Liver (tissue), 3 donors: ENCODE data around the gene TASOR2.

Experiments used
- CTCF ChIP-seq: fragments of 150-350 bp; IDR thresholded peaks from 2 replicates; pipeline ENCODE4 v1.5.1; 2017; ENCODE audit warnings: improper control_type of control experiment, low read depth, low read length; ENCODE audit not compliant: missing input control
- FOXA1 ChIP-seq: IDR thresholded peaks from 2 replicates; pipeline ENCODE4 v1.6.1; 2016; ENCODE audit warnings: antibody characterized with exemption
- GABPA ChIP-seq, 2 donors: IDR thresholded peaks in 1 of 2; conservative IDR thresholded peaks in 1 of 2; 2 replicates each; pipeline ENCODE4 v1.6.1; 2016; ENCODE audit warnings: antibody characterized with exemption in 2 of 2, mild to moderate bottlenecking in 1 of 2, moderate library complexity in 1 of 2
- HNF4G ChIP-seq: IDR thresholded peaks from 2 replicates; pipeline ENCODE4 v1.6.1; 2016; ENCODE audit warnings: antibody characterized with exemption
- JUND ChIP-seq, 2 donors: IDR thresholded peaks; 2 replicates each; pipeline ENCODE4 v1.6.1; 2016; ENCODE audit warnings: antibody characterized with exemption in 2 of 2
- MAX ChIP-seq: IDR thresholded peaks from 2 replicates; pipeline ENCODE4 v1.6.1; 2016; ENCODE audit warnings: antibody characterized with exemption
- NR2F2 ChIP-seq: IDR thresholded peaks from 2 replicates; pipeline ENCODE4 v1.6.1; 2016; ENCODE audit warnings: antibody characterized with exemption
- RAD21 ChIP-seq, 2 donors: IDR thresholded peaks; 2 replicates each; pipeline ENCODE4 v1.6.1; 2016; ENCODE audit warnings: antibody characterized with exemption in 2 of 2, mild to moderate bottlenecking in 2 of 2
- REST ChIP-seq: IDR thresholded peaks from 2 replicates; pipeline ENCODE4 v1.6.1; 2016; ENCODE audit warnings: antibody characterized with exemption, mild to moderate bottlenecking
- RXRA ChIP-seq, 2 donors: IDR thresholded peaks; 2 replicates each; pipeline ENCODE4 v1.6.1; 2017 to 2018; ENCODE audit warnings: antibody characterized with exemption in 2 of 2, mild to moderate bottlenecking in 1 of 2
- SP1 ChIP-seq: IDR thresholded peaks from 2 replicates; pipeline ENCODE4 v1.6.1; 2018; ENCODE audit warnings: antibody characterized with exemption, mild to moderate bottlenecking
- TAF1 ChIP-seq: conservative IDR thresholded peaks from 2 replicates; pipeline ENCODE4 v1.6.1; 2016; ENCODE audit warnings: antibody characterized with exemption, mild to moderate bottlenecking
- YY1 ChIP-seq: IDR thresholded peaks from 2 replicates; pipeline ENCODE4 v1.6.1; 2016; ENCODE audit warnings: antibody characterized with exemption, mild to moderate bottlenecking
- ZBTB33 ChIP-seq: IDR thresholded peaks from 2 replicates; pipeline ENCODE4 v1.6.1; 2016; ENCODE audit warnings: antibody characterized with exemption
- donor health status: healthy.
- donor health status: healthy.

DNA sequence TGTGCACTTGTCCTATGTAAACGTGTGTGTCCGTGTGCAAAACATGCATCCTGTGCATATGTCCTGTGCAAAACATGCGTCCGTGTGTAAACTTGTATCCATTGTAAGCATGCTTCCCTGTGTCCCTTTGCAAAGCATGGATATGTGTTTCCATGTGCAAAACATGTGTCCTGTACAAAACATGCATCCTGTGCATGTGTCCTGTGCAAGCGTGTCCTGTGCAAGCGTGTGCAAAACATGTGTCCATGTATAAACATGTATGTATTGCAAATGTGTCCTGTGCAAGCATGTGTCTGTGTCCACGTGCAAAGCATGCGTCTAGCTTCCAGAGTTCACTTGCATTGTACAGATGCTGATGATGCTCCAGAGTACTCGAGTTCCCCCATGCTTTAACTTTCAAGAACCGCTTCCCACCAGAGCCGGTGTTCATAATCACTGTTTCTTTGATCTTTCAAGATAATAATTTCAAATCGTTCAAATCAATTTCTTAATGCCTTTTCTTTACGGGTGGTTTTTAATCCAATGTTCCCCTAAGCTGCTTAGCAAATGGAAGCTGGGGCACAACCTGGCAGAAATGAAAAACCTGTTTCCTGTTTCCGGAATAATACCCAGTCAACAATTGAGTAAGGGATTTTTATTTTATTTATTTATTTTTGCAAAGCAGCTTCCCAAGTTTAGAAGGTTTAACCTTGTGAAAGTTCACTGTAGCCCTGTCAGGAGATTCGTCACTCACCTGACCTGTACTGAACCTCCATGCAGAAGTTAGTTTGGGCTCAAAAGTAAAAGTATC is 17.6 kb upstream of the TASOR2 start:
- TF ChIP-seq REST (no peak), CTCF (no peak), GABPA (IDR thresholded peaks at IDR 0.05 in 1 of 2, conservative IDR thresholded peaks at IDR 0.05 in 1 of 2) (no peak), NR2F2 (no peak), HNF4G (no peak), RAD21 (IDR thresholded peaks at IDR 0.05) (no peak), MAX (no peak), FOXA1 (no peak), JUND (IDR thresholded peaks at IDR 0.05) (no peak), ZBTB33 (no peak), SP1 (no peak), YY1 (no peak), TAF1 (no peak), RXRA (IDR thresholded peaks at IDR 0.05) (no peak)
